Measurements from ENCODE around the gene ANO2. TPM values are rescaled to one million over a fixed set of nuclear protein-coding genes. Genes with fewer than 3 reads are reported as not detected.

ANO2 gene
- total RNA-seq, 3 donors from 2014 or later = not detected

DNA sequence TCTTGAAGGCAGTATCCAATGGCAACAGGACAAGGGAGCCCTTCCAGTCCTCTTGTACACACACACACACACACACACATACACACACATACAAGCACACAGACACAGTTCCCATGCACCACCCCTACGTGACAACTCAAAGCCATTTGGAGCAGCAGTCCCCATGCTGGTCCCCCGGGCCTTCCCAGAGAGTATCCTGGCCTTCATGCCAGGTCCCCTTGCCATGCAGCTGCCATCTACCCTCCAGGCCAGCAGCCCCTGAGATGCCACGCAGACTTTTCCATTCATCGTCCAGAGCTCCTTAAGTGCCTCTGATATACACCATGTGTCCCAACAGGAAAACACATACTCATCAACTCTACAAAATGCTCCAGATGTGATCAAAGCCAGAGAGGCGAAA lies 159.5 kb downstream of the ANO2 start:
- DNase-seq = no peak
- no peaks in the 10 kb centered on the region for H3K4me1 Mint-ChIP-seq (ENCODE audit: low read depth)
- H3K9me3 Mint-ChIP-seq = no peaks in the 10 kb centered on the region
- no peak overlapping the region for H3K4me3 Mint-ChIP-seq
- H3K27me3 Mint-ChIP-seq (ENCODE audit: low read depth) = peaks cover 9% of the 10 kb centered on the region
- ATAC-seq = no peak
- no peaks in the 10 kb centered on the region for H3K36me3 Mint-ChIP-seq (ENCODE audit: insufficient read depth)

DNA sequence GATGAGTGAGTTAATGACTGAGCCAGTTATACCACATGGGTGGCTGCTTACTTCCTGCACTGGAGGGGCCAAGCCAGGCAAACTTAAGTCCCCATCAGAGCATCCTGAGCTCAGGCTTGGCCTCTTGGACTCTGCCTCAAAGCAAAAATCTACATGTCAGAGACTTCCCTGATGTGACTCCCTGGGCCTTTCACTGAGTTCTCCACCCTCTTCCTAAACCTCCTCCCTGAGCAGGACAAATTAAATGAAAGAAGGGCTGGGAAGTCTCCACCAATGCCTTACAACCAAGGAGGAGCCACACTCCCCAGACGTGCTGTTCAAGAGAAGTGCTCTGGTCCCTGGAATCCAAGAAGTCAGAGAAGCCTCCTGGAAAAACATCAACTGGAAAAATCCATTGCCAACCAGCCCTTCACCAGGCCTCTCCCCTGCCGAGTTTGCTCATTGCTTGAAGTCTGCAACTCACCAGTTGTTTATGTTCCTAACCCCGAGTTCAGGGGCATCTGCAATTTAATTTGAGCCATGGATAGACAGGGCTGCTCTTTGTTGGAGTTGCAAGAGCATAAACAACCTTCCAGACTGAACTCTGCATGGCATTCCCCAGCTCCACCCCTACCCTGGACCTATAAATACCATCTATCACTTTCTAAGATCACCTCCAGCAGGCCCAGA lies 160.5 kb downstream of the ANO2 start:
- Mint-ChIP-seq H3K9me3 (no peaks in the 10 kb centered on the region), H3K4me3 (no peak overlapping the region), H3K27me3 (ENCODE audit: low read depth) (peaks cover 5% of the 10 kb centered on the region), H3K36me3 (ENCODE audit: insufficient read depth) (no peaks in the 10 kb centered on the region), H3K4me1 (ENCODE audit: low read depth) (no peaks in the 10 kb centered on the region)
- ATAC-seq (no peak), DNase-seq (no peak)

DNA sequence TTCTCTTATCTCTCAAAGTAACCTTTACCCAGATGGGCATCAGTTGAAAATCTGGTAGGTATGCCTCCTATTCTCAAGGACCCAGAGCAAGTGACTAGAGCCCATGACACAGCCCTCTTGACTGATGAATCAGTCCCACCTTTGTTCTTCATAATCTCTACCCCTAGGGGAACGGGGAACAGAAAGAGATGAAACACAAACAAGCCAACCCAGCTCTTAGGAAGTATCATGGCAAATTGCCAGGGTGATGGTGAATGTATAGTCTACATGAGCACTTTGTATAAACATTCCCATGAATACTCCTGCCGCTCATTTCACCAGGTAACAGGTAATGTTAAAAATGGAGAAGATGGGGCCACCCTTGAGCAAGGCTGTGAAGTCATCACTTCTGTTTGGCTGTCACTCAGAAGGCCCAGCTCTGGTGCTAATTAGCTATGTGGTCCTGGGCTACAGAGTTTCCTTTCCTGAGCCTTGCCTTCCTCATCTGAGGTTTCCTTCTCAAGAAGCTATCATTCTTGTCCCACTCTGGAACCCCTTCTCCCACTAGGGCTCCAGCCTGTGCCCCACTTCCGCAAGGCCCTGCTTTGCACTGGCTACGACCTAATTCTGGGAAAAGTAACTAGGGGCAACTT lies 161.7 kb downstream of the ANO2 start:
- no peak for DNase-seq
- no peak for ATAC-seq
- H3K4me3 Mint-ChIP-seq = no peak overlapping the region
- H3K27me3 Mint-ChIP-seq (ENCODE audit: low read depth) = peaks cover 5% of the 10 kb centered on the region
- no peaks in the 10 kb centered on the region for H3K36me3 Mint-ChIP-seq (ENCODE audit: insufficient read depth)
- H3K9me3 Mint-ChIP-seq = no peaks in the 10 kb centered on the region
- H3K4me1 Mint-ChIP-seq (ENCODE audit: low read depth) = no peaks in the 10 kb centered on the region

DNA sequence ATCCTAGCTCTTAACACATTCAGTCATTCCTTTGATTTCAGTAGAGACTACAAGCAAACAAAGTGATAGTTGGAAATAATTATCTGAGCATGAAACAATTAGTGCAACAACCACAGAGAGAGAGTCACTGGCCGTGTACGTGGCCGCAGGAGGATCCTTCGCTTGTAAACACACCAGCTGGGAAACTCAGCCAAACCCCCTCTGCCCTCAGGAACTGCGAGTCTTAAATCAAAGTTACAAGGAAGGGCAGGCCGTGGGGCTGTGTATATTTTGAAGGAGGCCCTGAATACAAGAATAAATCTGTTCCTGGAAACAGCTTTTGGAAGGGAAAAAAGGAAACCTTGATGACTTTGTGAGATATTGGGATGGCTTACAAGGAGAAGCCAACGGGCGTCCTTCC lies 164.5 kb downstream of the ANO2 start:
- Mint-ChIP-seq H3K27me3 (ENCODE audit: low read depth) (peaks cover 5% of the 10 kb centered on the region), H3K4me1 (ENCODE audit: low read depth) (no peaks in the 10 kb centered on the region), H3K4me3 (no peak overlapping the region), H3K9me3 (no peaks in the 10 kb centered on the region), H3K36me3 (ENCODE audit: insufficient read depth) (no peaks in the 10 kb centered on the region)
- no peak for ATAC-seq
- no peak for DNase-seq

DNA sequence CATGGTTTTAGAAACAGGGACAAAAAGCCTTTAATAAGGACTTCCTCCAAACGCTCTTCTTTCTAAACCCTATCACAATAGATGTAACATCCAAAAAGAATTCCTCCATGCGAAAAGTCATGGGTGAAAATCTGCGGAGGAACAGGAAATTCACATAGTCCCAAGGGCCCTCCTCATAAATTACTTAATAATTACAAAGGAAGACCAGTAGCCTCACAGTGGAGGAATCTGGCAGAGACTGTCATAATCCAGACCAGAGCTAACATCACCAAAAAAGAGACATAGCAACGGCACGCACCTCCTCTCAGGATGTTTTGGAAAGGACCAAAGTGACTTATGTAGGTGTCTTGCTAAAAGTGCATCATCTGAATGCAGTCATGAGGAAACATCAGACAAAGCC lies 165.7 kb downstream of the ANO2 start:
- Mint-ChIP-seq H3K27me3 (ENCODE audit: low read depth) (peaks cover 5% of the 10 kb centered on the region), H3K36me3 (ENCODE audit: insufficient read depth) (no peaks in the 10 kb centered on the region), H3K9me3 (no peaks in the 10 kb centered on the region), H3K4me1 (ENCODE audit: low read depth) (no peaks in the 10 kb centered on the region), H3K4me3 (no peak overlapping the region)
- DNase-seq = no peak
- no peak for ATAC-seq

DNA sequence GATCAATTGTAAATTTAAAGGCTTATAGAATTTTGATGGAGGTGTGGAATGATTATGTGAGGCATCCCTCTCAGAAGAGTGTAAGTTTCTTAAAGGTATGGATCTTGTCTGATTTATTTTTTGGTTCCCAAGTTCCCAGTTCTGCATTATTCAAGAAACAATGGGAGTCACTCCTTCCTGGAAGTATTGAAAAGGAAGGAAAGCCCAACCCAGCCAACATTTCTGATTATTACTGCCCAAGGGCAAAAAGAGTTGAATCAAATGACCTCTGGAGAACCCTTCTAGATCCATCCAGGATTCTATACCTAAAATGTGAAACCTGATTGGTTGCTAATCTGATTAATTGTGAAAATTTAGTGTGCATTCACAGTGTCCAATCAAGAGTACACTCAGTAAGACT lies 166.2 kb downstream of the ANO2 start:
- Mint-ChIP-seq H3K9me3 (no peaks in the 10 kb centered on the region), H3K4me3 (no peak overlapping the region), H3K27me3 (ENCODE audit: low read depth) (peaks cover 2% of the 10 kb centered on the region), H3K4me1 (ENCODE audit: low read depth) (no peaks in the 10 kb centered on the region), H3K36me3 (ENCODE audit: insufficient read depth) (no peaks in the 10 kb centered on the region)
- DNase-seq = no peak
- ATAC-seq = no peak

DNA sequence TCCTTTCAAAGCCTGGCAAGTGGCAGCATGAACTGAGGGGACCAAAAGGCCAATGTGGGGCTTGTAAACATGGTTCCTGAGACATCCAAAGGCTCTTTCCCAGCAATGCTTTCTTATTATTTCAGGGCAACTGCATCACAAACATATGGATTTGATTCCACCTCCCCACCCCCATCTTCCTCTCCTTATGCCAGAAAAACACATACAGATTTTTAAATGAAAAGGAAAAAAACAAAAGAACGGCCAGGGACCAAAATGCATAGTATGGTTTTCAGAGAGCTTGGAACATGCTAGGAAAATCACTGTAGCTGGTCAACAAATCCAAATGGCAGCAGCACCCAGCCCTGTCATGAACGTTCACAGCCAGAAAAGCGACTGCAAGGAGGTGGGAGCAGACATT lies 167.6 kb downstream of the ANO2 start:
- ATAC-seq (no peak), DNase-seq (no peak)

DNA sequence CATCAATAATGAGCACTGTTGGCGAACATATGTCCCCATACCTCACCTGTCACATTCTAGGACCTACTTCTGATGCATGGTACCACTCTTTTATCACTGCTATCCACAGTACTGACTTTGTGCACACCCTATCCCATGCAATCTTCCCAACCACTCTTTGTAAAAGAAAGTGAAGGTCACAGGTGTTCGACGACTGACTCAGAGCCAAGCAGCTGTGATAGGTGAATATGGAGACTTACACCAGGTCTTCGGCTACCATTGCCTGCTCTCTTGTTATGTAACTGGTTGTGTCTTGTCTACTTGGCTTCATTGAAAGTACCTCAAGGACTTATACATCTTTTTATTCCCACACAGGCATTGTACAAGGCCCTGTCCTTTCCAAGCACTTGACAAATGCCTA lies 169.0 kb downstream of the ANO2 start:
- Mint-ChIP-seq H3K4me1 (ENCODE audit: low read depth) (no peaks in the 10 kb centered on the region), H3K36me3 (ENCODE audit: insufficient read depth) (no peaks in the 10 kb centered on the region), H3K9me3 (no peaks in the 10 kb centered on the region), H3K27me3 (ENCODE audit: low read depth) (peaks cover 4% of the 10 kb centered on the region), H3K4me3 (no peak overlapping the region)
- DNase-seq (no peak), ATAC-seq (no peak)

More for the DNA sequence above, 167.6 kb downstream of the ANO2 start:
- Mint-ChIP-seq H3K4me3 (no peak overlapping the region), H3K27me3 (ENCODE audit: low read depth) (peaks cover 4% of the 10 kb centered on the region), H3K36me3 (ENCODE audit: insufficient read depth) (no peaks in the 10 kb centered on the region), H3K9me3 (no peaks in the 10 kb centered on the region), H3K4me1 (ENCODE audit: low read depth) (no peaks in the 10 kb centered on the region)

DNA sequence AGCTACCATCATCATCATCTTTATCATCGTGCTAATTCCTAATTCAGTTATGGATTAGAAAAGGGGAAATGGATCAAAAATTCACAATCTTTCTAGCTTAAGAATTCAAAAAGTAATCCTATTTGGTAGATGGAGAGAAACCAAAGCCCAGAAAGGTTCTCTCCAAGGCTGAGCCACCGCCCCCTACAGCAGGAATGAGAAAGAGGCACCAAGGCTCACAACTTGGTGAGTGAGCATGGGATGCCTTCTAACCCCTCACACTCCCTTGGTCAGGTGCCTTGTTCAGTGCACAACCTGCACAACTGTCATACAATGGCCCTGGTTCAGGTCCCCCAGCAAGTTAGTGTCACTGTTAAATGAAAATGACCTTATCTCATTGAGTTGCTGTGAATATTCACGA lies 171.5 kb downstream of the ANO2 start:
- Mint-ChIP-seq H3K4me3 (no peak overlapping the region), H3K9me3 (no peaks in the 10 kb centered on the region), H3K27me3 (ENCODE audit: low read depth) (peaks cover 4% of the 10 kb centered on the region), H3K36me3 (ENCODE audit: insufficient read depth) (no peaks in the 10 kb centered on the region), H3K4me1 (ENCODE audit: low read depth) (no peaks in the 10 kb centered on the region)
- DNase-seq = no peak
- ATAC-seq = no peak

DNA sequence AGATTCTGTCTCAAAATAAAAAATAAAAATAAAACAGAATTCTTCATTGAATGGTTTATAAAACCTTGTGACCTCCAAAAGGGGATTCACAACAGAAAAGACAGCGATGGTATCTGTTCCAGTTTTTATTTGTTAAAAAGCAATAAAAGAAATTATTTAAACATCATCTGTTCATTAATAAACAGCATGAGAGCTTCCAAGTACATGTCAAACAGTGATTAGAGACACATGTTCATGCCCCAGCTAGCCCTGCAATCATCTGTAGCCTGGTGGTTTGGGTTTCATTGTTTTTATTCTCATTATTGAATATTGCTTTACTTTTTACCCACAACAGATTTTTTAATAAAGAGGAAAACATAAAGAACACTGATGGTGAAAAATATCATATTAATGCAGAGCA lies 173.3 kb downstream of the ANO2 start:
- ATAC-seq = no peak
- no peaks in the 10 kb centered on the region for H3K36me3 Mint-ChIP-seq (ENCODE audit: insufficient read depth)

DNA sequence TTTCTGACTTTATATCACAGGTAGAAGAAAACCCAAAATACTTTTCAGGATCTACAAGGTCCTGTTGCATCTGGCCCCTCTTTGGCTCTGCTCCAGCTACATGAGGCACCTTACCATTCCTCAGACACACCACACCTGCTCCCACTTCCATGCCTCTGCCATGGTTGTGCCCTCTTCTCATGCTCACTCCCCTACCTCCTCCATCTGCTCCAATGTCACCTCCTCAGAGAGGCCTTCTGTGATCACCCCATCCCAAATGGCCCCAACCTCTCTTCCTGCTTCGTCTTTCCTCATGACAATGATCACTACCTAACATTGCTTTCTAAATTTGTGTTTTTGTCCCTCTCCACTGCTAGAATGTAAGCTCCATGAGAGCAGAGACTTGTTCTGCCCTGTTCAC lies 174.3 kb downstream of the ANO2 start:
- no peak overlapping the region for H3K4me3 Mint-ChIP-seq
- DNase-seq (no peak), ATAC-seq (no peak)
- H3K9me3 Mint-ChIP-seq = no peaks in the 10 kb centered on the region
- H3K36me3 Mint-ChIP-seq (ENCODE audit: insufficient read depth) = no peaks in the 10 kb centered on the region
- peaks cover 4% of the 10 kb centered on the region for H3K27me3 Mint-ChIP-seq (ENCODE audit: low read depth)
- no peaks in the 10 kb centered on the region for H3K4me1 Mint-ChIP-seq (ENCODE audit: low read depth)

More for the DNA sequence above, 173.3 kb downstream of the ANO2 start:
- Mint-ChIP-seq H3K27me3 (ENCODE audit: low read depth) (peaks cover 4% of the 10 kb centered on the region), H3K4me1 (ENCODE audit: low read depth) (no peaks in the 10 kb centered on the region), H3K9me3 (no peaks in the 10 kb centered on the region), H3K4me3 (no peak overlapping the region)
- no peak for DNase-seq

DNA sequence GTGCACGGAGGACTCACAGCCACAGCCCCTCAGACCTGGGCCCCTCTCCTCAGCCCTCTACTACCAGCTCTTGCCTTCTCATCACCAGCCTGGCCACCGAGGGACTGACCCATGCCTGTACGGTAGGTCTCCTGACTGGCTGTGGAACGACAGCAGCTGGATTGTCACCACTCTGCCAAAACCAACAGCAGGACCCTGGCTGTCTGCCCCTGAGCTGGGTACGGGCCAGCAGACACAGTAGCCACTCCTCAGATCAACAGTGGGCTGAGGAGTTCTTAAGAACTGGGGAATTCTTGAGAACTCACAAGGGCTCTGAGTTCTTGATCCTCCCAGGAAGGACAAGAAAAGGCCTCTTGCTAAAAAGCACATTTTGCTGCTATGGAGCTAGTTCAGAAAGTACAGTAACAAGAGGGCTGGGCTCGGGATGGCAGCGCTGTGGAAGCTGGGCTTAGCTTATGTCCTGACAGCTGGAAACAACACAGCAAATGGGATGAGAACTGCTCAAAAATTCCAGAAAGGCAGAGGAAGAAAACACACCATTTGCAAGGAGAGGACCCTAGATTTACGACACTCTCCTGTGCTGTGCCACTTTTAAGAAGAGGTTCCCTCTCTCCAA lies 176.4 kb downstream of the ANO2 start:
- H3K27me3 Mint-ChIP-seq (ENCODE audit: low read depth) = peaks cover 10% of the 10 kb centered on the region
- H3K36me3 Mint-ChIP-seq (ENCODE audit: insufficient read depth) = no peaks in the 10 kb centered on the region
- no peak for DNase-seq
- H3K9me3 Mint-ChIP-seq = no peaks in the 10 kb centered on the region
- ATAC-seq = no peak
- H3K4me3 Mint-ChIP-seq = no peak overlapping the region
- no peaks in the 10 kb centered on the region for H3K4me1 Mint-ChIP-seq (ENCODE audit: low read depth)

DNA sequence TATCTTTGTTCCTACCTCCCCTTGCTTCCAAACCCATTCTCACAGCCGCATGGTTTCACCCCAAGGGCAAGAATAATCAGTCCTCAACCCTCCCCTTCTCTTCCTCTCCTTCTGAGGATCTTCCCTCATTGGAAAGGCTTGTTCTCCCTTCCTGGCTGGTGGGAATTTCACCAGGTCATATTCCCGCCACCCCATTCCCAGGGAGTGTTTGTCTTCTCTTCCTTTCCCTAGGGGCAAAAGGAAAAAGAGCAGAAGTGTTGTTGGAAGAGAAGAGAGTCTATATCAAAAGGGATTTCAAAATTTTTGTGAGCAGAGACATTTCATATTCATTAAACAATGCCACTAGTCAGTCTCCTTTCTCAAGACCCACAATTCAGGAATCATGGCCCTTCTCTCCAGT lies 176.9 kb downstream of the ANO2 start:
- Mint-ChIP-seq H3K9me3 (no peaks in the 10 kb centered on the region), H3K36me3 (ENCODE audit: insufficient read depth) (no peaks in the 10 kb centered on the region), H3K27me3 (ENCODE audit: low read depth) (peaks cover 10% of the 10 kb centered on the region), H3K4me3 (no peak overlapping the region), H3K4me1 (ENCODE audit: low read depth) (no peaks in the 10 kb centered on the region)
- no peak for ATAC-seq
- DNase-seq = no peak

DNA sequence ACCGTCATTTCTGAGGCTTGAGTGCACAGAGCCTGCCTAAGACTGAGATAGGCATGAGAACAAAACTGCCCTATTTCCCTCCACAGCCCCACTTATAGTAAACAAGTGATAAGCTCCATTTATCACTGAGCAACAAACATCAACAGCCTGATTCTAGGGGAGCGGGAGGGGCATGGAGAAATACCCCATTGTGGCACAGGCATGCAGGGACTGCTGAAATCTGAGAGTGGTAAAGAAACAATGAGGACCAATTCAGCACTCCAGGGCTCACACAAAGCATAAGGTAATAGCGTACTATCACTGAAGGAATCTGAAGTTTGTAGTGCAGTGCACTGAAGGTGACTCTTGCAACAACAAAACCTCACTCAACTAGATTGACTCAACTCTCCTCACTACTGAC lies 186.7 kb downstream of the ANO2 start:
- H3K27me3 Mint-ChIP-seq (ENCODE audit: low read depth) = peaks cover 32% of the 10 kb centered on the region
- H3K36me3 Mint-ChIP-seq (ENCODE audit: insufficient read depth) = peaks cover 3% of the 10 kb centered on the region
- ATAC-seq = no peak

DNA sequence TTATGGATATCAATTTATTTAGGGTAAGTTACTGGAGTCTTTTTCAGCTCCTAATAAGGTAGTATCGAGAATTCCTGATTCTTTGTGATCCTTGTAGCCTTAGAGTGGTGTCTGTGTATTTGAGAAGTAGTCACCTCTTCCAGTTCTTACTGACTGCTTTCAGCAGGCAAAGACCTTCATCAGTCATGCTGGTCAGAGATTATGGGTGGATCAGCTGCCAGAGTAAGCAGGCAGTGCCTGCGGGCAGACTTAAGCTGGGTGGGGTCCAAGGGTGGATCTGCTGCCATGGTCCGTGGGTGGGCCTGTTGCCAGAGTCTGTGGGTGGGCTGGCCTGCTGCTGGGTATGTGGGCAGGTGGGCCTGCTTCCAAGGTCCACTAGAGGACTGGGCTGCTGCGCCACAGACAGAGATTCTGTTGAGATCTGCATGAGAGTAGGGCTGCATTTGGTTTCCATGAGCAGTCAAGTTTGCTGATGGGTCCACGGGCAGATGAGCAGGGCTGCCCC lies 188.7 kb downstream of the ANO2 start:
- Mint-ChIP-seq H3K4me1 (ENCODE audit: low read depth) (no peaks in the 10 kb centered on the region), H3K27me3 (ENCODE audit: low read depth) (peaks cover 32% of the 10 kb centered on the region), H3K4me3 (no peak overlapping the region), H3K36me3 (ENCODE audit: insufficient read depth) (peaks cover 3% of the 10 kb centered on the region), H3K9me3 (peaks cover 11% of the 10 kb centered on the region)
- DNase-seq (no peak), ATAC-seq (no peak)

More for the DNA sequence above, 186.7 kb downstream of the ANO2 start:
- DNase-seq = no peak
- Mint-ChIP-seq H3K4me3 (no peak overlapping the region), H3K9me3 (peaks cover 11% of the 10 kb centered on the region), H3K4me1 (ENCODE audit: low read depth) (no peaks in the 10 kb centered on the region)
